ENCODE measurements around the gene SCN8A. TPM values are rescaled to one million over a fixed set of nuclear protein-coding genes. Genes with fewer than 3 reads are reported as not detected.
"Not testable (repeated sequence)": the region's sequence is repeated elsewhere in the genome, so short reads cannot be mapped to it uniquely, and the experiment has no call there.

Gene SCN8A
- total RNA-seq, 1 donor from 2014 or later: under 0.01 TPM

DNA sequence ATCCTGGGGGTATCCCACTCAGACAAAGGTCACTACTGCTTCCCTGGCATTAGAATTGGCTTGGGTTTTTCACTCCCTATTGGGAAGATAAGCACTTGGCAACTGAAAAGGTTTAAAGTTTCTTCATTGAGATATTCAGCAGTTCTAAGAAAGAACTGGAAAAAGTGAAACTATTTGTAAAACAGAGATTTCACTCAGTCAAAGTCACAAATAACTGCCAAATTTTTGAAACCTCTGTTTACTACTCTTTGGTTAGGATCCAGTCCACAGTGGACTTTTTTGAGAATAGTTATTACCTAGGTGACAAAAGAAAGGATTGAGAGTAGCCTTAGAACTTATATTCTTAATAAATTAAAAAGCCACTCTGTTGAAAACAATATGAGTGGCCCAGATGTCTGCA lies 172.7 kb downstream of the SCN8A start:
- no peak for DNase-seq (ENCODE audit: low read depth in 2 of 2)

DNA sequence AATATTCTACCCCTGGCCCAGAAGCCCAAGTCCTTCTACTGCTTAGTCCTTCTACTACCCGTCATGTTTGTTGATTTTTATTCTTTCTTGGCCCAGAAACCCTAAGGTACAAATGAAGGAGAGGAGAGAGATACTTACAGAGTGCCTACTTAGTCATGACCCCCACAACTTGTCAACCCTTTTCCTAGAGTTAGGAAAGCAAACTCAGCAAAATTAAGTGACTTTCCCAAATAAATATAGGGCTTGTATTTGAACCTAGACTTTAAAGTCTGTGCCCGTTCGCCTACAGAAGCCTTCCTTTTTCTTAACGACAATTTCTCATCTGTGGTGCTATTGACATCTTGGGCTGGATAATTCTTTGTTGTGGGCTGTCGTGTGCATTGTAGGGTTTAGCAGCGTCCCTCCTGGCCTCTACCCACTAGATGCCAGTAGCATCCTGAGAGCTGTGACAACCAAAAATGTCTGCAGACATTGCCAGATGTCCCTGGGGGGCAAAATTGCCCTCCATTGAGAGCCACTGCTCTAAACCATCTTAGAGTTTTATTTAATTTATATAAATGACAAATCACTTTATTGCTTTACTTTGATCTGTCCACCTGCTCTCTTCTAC lies 175.1 kb downstream of the SCN8A start:
- DNase-seq (ENCODE audit: low read depth in 2 of 2): no peak

DNA sequence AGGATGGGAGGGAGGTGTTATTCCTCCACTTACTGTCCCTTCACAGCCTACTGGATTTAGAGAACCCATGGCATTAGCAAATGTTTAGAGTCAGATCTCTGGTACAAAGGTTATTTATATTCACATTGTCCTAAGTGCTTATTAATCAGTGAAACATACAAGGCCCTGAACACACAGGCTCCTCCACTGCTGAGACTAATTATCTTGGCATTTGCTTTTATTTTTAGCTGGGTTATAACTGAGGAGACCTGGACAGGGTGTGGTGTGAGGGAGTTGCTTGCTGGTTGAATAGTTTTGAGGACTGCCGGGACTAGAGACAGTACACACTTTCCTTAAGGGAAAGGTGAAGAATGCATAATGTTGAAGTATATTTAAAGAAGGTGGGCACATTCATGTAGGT lies 180.0 kb downstream of the SCN8A start:
- DNase-seq (ENCODE audit: low read depth in 2 of 2): no peak

DNA sequence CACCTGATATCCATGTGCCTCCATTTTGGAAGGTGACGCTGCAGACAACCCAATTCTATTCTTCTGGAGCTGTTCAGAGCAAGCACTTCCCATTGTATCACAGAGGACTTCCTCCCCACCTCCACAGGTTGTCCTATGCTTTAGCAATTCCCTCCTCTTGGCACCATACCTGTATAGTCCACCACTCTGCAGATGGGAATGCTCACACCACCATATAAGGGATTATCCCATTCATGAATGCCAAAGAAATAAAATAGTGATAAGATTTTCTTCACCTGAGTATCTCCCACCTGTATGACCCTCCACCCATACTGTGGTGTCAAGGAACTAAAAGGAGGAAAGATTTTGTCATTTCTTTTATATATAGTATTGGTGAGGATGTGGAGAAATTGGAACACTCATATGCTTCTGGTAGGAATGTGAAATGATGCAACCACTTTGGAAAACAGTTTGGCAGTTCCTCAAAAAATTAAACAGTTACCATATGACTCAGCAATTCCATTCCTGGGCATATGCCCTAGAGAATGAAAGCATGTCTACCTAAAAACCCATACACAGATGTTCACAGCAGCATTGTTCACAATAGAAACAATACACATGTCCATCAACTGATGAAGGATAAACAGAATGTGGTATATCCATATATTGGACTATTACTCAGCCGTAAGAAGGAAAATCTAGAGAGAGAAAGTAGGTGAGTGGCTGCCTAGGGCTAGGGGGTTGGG lies 182.3 kb downstream of the SCN8A start:
- DNase-seq (ENCODE audit: low read depth in 2 of 2): peak; percentile 21 to 31

- no peak for DNase-seq (ENCODE audit: low read depth in 2 of 2)
Observed at GRCh38 chr12:51774933-51775332, 183.9 kb downstream of the SCN8A start.

GRCh38 chr12:51777457-51777856 lies 186.4 kb downstream of the SCN8A start:
- no peak for DNase-seq (ENCODE audit: low read depth in 2 of 2)

- no peak for DNase-seq (ENCODE audit: low read depth in 2 of 2)
Observed at GRCh38 chr12:51777973-51778372, 186.9 kb downstream of the SCN8A start.

DNA sequence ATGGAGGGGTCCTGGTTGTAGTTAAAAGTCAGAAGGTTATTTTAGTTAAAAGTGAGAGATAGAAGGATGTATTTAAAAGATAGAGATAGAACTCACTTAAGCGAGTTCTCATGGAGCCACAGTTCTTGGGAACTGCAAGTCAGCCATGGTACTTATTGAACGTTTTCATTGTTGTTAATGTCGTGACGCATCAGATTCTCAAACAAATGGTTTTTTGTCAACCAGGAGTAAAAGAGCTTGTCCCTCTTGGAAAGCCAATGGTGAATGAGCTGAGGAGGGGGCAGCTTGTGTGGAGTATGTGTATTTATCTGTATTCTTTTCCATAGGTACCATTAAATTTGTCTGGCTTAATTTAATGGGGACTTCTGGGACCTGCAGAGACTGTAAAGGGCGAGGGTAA lies 188.8 kb downstream of the SCN8A start:
- no peak for DNase-seq (ENCODE audit: low read depth in 2 of 2)

- no peak for DNase-seq (ENCODE audit: low read depth in 2 of 2)
Observed at GRCh38 chr12:51784688-51785087, 193.7 kb downstream of the SCN8A start.

- DNase-seq (ENCODE audit: low read depth in 2 of 2): no peak
Observed at GRCh38 chr12:51785906-51786305, 194.9 kb downstream of the SCN8A start.

- DNase-seq (ENCODE audit: low read depth in 2 of 2): peak in 1 of 2 donors; percentile 17
Observed at GRCh38 chr12:51788876-51789275, 197.8 kb downstream of the SCN8A start.

DNA sequence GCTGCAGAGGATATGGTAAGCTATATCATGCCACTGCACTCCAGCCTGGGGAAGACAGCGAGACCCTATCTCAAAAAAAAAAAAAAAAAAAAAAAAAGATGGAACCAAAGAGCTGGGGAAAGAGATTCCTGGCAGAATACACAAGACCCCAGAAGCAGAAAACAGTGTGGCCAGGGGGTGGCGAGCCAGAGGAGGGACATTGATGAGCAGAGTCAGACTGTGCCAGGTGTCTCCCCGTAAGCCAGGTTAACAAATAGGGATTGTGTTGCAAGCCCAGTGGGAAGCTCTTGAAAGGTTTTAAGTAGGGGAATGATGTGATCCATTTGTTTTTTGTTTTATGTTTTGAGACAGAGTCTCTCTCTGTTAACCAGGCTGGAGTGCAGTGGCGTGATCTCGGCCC lies 201.4 kb downstream of the SCN8A start:
- DNase-seq (ENCODE audit: low read depth in 2 of 2): no peak

- DNase-seq (ENCODE audit: low read depth in 2 of 2): no peak
Observed at GRCh38 chr12:51793201-51793600, 202.2 kb downstream of the SCN8A start.

- no peak for DNase-seq (ENCODE audit: low read depth in 2 of 2)
Observed at GRCh38 chr12:51797301-51797700, 206.3 kb downstream of the SCN8A start.

DNA sequence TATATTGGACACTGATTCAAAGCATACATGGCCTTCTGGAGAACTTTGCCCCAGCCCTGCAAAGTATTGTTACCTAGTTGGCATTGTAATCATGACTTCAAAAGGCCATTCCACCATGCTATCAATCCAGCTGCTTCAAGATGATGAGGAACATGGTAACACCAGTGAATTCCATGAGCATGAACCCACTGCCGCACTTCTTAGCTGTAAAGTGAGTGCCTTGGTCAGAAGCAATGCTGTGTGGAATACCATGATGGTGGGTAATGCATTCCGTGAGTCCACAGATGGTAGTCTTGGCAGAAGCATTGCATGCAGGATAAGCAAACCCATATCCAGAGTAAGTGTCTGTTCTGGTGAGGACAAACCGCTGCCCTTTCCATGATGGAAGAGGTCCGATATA lies 207.0 kb downstream of the SCN8A start:
- DNase-seq (ENCODE audit: low read depth in 2 of 2): not testable (repeated sequence)

DNA sequence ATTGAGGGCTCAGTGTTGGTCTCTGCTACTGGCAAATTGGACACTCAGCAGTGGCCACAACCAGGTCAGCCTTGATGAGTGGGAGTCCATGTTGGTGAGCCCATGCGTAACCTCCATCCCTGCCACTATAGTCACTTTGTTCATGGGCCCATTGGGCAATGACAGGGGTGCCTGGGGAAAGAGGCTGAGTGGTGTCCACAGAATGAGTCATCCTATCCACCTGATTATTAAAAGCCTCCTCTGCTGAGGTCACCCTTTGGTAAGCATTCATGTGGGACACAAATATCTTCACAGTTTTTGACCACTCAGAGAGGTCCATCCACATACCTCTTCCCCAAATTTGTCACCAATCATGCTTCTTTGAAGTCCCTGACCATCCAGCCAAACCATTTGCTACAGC lies 207.5 kb downstream of the SCN8A start:
- no peak for DNase-seq (ENCODE audit: low read depth in 2 of 2)

GRCh38 chr12:51801027-51801426 lies 210.0 kb downstream of the SCN8A start:
- DNase-seq (ENCODE audit: low read depth in 2 of 2): no peak

- no peak for DNase-seq (ENCODE audit: low read depth in 2 of 2)
Observed at GRCh38 chr12:51806896-51807295, 215.9 kb downstream of the SCN8A start.

- no peak for DNase-seq (ENCODE audit: low read depth in 2 of 2)
Observed at GRCh38 chr12:51809193-51809592, 218.2 kb downstream of the SCN8A start.

GRCh38 chr12:51811203-51812202 lies 220.5 kb downstream of the SCN8A start:
- no peak for DNase-seq (ENCODE audit: low read depth in 2 of 2)

- DNase-seq (ENCODE audit: low read depth in 2 of 2): no peak
Observed at GRCh38 chr12:51812871-51813270, 221.8 kb downstream of the SCN8A start.

DNA sequence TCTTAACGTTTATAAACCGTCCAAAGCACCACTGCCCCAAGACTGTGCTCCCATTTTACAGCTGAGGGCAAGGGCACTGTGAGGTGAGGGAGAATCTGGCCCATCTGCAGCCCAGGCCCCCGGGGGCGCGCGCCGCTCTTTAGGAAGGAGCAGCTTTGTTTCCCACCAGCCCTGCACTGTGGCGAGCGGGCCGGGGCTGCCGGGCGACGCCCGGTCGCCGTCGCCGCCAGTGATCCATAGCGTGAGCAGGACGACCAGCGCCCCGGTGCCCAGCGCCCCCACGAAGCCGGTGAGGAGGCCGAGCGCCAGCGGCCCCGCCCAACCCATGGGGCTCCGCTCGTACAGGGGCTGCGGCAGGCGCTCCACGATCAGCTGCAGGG lies 222.9 kb downstream of the SCN8A start:
- DNase-seq (ENCODE audit: low read depth in 2 of 2): no peak

Data from lung microvascular endothelial cell (primary cell).